GM10266 (cell line): ENCODE results near the gene ADRA2B.

Source experiments
- DNase-seq: peaks from one replicate; pipeline ENCODE4 v3.0.0; 2012; ENCODE audit errors: extremely low spot score
- TF ChIP-seq, protein P1 (sequence below): IDR thresholded peaks from 2 replicates; pipeline ENCODE4 v1.5.1; 2012; ENCODE audit warnings: mild to moderate bottlenecking, low read depth; ENCODE audit not compliant: control insufficient read depth, insufficient read depth; ENCODE audit errors: missing control alignments

Gene ADRA2B

GRCh38 chr2:96118698-96119388 is 2.5 kb upstream of the ADRA2B start:
- TF ChIP-seq, protein P1, sequence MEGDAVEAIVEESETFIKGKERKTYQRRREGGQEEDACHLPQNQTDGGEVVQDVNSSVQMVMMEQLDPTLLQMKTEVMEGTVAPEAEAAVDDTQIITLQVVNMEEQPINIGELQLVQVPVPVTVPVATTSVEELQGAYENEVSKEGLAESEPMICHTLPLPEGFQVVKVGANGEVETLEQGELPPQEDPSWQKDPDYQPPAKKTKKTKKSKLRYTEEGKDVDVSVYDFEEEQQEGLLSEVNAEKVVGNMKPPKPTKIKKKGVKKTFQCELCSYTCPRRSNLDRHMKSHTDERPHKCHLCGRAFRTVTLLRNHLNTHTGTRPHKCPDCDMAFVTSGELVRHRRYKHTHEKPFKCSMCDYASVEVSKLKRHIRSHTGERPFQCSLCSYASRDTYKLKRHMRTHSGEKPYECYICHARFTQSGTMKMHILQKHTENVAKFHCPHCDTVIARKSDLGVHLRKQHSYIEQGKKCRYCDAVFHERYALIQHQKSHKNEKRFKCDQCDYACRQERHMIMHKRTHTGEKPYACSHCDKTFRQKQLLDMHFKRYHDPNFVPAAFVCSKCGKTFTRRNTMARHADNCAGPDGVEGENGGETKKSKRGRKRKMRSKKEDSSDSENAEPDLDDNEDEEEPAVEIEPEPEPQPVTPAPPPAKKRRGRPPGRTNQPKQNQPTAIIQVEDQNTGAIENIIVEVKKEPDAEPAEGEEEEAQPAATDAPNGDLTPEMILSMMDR = no peak
- no peak for DNase-seq

- no peak for DNase-seq
- TF ChIP-seq, protein P1 = no peak
These were observed 1.6 kb upstream of the ADRA2B start for GRCh38 chr2:96117701-96118588.

DNA sequence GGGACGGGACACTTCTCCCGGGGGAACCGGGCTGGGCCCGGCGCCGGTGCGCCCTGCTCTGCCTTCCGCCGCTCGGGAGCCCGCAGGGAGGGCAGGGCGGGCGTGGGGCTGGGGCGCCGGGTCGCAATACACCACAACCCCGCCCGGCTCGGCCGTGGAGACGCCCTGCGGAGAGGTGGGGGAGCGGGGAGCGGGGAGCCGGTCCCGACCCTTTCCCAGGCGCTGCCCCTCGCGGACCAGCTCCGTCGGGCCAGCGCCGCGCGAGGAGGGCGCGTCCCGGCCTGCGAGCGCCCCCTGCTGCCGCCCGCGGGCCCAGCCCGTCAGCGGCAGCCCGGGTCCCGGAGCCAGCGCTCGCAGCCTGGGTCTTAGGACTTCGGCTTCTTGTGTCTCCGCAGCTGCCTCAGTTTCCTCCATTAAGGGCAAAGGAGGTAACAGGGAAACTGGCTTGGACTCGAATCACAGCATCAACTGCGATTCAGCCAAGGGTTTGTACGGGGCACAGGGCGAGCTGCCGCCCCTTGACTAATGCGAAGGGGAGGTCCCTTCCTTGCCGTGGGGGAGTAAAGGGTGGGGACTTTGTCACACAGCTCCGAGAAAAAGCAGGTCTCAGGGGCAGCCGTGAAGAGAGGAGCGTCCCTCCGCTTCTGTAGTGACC is 635 bp upstream of the ADRA2B start:
- TF ChIP-seq, protein P1 = peak; percentile 94
- DNase-seq = peak; percentile 93

DNA sequence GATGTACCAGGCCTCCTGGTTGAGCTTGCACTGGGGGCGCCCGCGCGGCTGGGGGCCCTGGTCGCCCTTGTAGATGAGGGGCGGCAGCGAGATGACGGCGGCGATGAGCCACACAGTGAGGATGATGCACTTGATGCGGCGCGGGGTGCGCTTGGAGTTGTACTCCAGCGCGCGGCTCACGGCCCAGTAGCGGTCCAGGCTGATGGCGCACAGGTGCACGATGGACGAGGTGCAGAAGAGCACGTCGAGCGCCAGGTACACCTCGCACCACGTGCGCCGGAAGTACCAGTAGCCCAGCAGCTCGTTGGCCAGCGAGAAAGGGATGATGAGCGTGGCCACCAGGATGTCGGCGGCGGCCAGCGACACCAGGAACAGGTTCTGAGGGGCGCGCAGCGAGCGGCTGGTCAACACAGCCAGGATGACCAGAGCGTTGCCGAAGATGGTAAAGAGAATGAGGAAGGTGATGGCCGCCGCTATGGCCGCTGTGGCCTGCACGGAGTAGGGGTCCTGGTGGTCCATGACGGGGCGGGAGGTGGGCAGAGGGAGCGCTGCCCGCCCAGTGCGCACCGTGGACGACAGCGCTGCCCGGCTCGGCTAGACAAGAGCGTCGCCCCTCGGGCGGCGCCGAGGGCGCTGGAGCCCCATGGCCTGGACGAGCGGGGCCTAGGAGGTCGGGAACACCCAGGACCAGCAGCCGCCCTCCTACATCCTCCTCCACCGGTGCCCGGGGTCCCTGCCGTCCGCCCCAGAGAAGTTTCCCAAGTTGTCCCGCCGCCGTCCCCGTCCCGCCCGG is 544 bp downstream of the ADRA2B start:
- TF ChIP-seq, protein P1 = no peak

GRCh38 chr2:96114903-96115581 is 1.3 kb downstream of the ADRA2B start:
- DNase-seq = no peak
- TF ChIP-seq, protein P1 = no peak

More for the DNA sequence above, 544 bp downstream of the ADRA2B start:
- no peak for DNase-seq

GRCh38 chr2:96114546-96114902 is 1.8 kb downstream of the ADRA2B start:
- TF ChIP-seq, protein P1 = no peak
- DNase-seq = no peak
